Panc1 (cell line): ENCODE results near the gene ZNF235.
"Not testable (repeated sequence)": the region's sequence is repeated elsewhere in the genome, so short reads cannot be mapped to it uniquely, and the experiment has no call there.

Experiments used
- POLR2AphosphoS5 ChIP-seq: IDR thresholded peaks from 2 replicates; pipeline ENCODE4 v1.6.1; 2012; ENCODE audit warnings: mild to moderate bottlenecking, low read depth, low read length, moderate library complexity
- SIN3A ChIP-seq: IDR thresholded peaks from 2 replicates; pipeline ENCODE4 v1.6.1; 2012; ENCODE audit warnings: low read depth, mild to moderate bottlenecking, low read length, moderate library complexity, borderline replicate concordance; ENCODE audit not compliant: insufficient read depth
- TCF7L2 ChIP-seq: IDR thresholded peaks from 2 replicates; pipeline ENCODE4 v1.6.1; 2011; ENCODE audit warnings: mild to moderate bottlenecking, low read depth, low read length, inconsistent platforms
- TF ChIP-seq, protein P1 (sequence below): fragments of 450-650 bp; IDR thresholded peaks from 2 replicates; pipeline ENCODE4 v1.5.1; 2017; ENCODE audit warnings: mild to moderate bottlenecking
- TF ChIP-seq, protein P2 (sequence below), 2 experiments: IDR thresholded peaks; 2 replicates each; pipeline ENCODE4 v1.6.1; 2011 to 2012; ENCODE audit warnings: low read depth in 2 of 2, control low read depth in 1 of 2, low read length in 1 of 2, mild to moderate bottlenecking in 1 of 2, moderate library complexity in 1 of 2; ENCODE audit not compliant: insufficient read depth in 1 of 2

DNA sequence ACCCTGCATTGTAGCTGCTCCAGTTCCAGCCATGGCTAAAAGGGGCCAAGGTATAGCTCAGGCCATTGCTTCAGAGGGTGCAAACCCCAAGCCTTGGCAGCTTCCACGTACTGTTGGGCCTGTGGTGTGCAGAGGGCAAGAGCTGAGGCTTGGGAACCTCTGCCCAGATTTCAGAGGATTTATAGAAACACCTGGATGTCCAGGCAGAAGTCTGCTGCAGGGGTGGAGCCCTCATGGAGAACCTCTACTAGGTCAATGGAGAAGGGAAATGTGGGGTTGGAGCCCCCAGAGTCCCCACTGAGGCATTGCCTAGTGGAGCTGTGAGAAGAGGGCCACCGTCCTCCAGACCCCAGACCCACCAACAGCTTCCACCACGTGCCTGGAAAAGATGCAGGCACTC is 29.8 kb upstream of the ZNF235 start:
- TF ChIP-seq, protein P1, sequence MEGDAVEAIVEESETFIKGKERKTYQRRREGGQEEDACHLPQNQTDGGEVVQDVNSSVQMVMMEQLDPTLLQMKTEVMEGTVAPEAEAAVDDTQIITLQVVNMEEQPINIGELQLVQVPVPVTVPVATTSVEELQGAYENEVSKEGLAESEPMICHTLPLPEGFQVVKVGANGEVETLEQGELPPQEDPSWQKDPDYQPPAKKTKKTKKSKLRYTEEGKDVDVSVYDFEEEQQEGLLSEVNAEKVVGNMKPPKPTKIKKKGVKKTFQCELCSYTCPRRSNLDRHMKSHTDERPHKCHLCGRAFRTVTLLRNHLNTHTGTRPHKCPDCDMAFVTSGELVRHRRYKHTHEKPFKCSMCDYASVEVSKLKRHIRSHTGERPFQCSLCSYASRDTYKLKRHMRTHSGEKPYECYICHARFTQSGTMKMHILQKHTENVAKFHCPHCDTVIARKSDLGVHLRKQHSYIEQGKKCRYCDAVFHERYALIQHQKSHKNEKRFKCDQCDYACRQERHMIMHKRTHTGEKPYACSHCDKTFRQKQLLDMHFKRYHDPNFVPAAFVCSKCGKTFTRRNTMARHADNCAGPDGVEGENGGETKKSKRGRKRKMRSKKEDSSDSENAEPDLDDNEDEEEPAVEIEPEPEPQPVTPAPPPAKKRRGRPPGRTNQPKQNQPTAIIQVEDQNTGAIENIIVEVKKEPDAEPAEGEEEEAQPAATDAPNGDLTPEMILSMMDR: not testable (repeated sequence)
- not testable (repeated sequence) for TF ChIP-seq POLR2AphosphoS5, SIN3A, TCF7L2
- TF ChIP-seq, protein P2, sequence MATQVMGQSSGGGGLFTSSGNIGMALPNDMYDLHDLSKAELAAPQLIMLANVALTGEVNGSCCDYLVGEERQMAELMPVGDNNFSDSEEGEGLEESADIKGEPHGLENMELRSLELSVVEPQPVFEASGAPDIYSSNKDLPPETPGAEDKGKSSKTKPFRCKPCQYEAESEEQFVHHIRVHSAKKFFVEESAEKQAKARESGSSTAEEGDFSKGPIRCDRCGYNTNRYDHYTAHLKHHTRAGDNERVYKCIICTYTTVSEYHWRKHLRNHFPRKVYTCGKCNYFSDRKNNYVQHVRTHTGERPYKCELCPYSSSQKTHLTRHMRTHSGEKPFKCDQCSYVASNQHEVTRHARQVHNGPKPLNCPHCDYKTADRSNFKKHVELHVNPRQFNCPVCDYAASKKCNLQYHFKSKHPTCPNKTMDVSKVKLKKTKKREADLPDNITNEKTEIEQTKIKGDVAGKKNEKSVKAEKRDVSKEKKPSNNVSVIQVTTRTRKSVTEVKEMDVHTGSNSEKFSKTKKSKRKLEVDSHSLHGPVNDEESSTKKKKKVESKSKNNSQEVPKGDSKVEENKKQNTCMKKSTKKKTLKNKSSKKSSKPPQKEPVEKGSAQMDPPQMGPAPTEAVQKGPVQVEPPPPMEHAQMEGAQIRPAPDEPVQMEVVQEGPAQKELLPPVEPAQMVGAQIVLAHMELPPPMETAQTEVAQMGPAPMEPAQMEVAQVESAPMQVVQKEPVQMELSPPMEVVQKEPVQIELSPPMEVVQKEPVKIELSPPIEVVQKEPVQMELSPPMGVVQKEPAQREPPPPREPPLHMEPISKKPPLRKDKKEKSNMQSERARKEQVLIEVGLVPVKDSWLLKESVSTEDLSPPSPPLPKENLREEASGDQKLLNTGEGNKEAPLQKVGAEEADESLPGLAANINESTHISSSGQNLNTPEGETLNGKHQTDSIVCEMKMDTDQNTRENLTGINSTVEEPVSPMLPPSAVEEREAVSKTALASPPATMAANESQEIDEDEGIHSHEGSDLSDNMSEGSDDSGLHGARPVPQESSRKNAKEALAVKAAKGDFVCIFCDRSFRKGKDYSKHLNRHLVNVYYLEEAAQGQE (IDR thresholded peaks at IDR 0.05; ENCODE audit: insufficient read depth in 1 of 2, low read depth in 2 of 2, low read length in 1 of 2): not testable (repeated sequence)
